GM12872 (cell line): Measurements from ENCODE around the gene DLL1.

Source experiments
- CTCF ChIP-seq: IDR thresholded peaks from 3 replicates; pipeline ENCODE4 v1.5.1; 2011; ENCODE audit warnings: low read depth, mild to moderate bottlenecking, low read length, moderate library complexity; ENCODE audit not compliant: insufficient read depth

The DLL1 gene

GRCh38 chr6:170289180-170289931, 1.5 kb downstream of the DLL1 start:
- TF ChIP-seq CTCF = no peak

GRCh38 chr6:170288852-170289179, 2.1 kb downstream of the DLL1 start:
- TF ChIP-seq CTCF = no peak

GRCh38 chr6:170288091-170288631, 2.7 kb downstream of the DLL1 start:
- TF ChIP-seq CTCF = no peak

- TF ChIP-seq CTCF = no peak
Observed at GRCh38 chr6:170287371-170287876, 3.5 kb downstream of the DLL1 start.

GRCh38 chr6:170286934-170287265, 4.0 kb downstream of the DLL1 start:
- no peak for TF ChIP-seq CTCF

- no peak for TF ChIP-seq CTCF
Observed at GRCh38 chr6:170286246-170286933, 4.5 kb downstream of the DLL1 start.

GRCh38 chr6:170285482-170285881, 5.4 kb downstream of the DLL1 start:
- no peak for TF ChIP-seq CTCF
